Measurements from ENCODE around the gene NPC1.

- TF ChIP-seq, protein P1, sequence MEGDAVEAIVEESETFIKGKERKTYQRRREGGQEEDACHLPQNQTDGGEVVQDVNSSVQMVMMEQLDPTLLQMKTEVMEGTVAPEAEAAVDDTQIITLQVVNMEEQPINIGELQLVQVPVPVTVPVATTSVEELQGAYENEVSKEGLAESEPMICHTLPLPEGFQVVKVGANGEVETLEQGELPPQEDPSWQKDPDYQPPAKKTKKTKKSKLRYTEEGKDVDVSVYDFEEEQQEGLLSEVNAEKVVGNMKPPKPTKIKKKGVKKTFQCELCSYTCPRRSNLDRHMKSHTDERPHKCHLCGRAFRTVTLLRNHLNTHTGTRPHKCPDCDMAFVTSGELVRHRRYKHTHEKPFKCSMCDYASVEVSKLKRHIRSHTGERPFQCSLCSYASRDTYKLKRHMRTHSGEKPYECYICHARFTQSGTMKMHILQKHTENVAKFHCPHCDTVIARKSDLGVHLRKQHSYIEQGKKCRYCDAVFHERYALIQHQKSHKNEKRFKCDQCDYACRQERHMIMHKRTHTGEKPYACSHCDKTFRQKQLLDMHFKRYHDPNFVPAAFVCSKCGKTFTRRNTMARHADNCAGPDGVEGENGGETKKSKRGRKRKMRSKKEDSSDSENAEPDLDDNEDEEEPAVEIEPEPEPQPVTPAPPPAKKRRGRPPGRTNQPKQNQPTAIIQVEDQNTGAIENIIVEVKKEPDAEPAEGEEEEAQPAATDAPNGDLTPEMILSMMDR (IDR thresholded peaks at IDR 0.05; ENCODE audit: low read depth, low read length, poor library complexity, severe bottlenecking) = no peak
- TF ChIP-seq EZH2phosphoT487 (IDR thresholded peaks at IDR 0.05; ENCODE audit: borderline replicate concordance, low read length) = no peak
Observed at GRCh38 chr18:23627970-23628369, 41.7 kb upstream of the NPC1 start.
